H1 (cell line): ENCODE data around the gene DMXL1. TPM values are rescaled to one million over a fixed set of nuclear protein-coding genes. Genes with fewer than 3 reads are reported as not detected.

Source experiments
- EP300 ChIP-seq, 2 experiments: IDR thresholded peaks; 1 replicate in 1 of 2; 2 replicates in 1 of 2; pipeline ENCODE4 v1.6.1; 2011 to 2012; ENCODE audit warnings: low read depth in 2 of 2, low read length in 2 of 2, mild to moderate bottlenecking in 2 of 2, borderline replicate concordance in 1 of 2, inconsistent platforms in 1 of 2, moderate library complexity in 1 of 2
- polyA plus RNA-seq, 7 experiments: library from polyadenylated mRNA; depleted of rRNA in 3 of 7; stranded (reverse) in 5 of 7; unstranded in 2 of 7; fragments of >200 nt in 5 of 7; fragments of 200-250 nt in 2 of 7; gene quantifications; 1 replicate in 5 of 7; 2 replicates in 1 of 7; 4 replicates in 1 of 7; pipeline versions ENCODE4 v1.2.1 to v1.2.3, GENCODE V29; 2011 to 2013; ENCODE audit warnings: missing spikeins in 2 of 7, mixed read lengths in 2 of 7
- total RNA-seq: library from RNA; stranded (reverse); fragmentation: NEBNext Ultra II Directional; extraction: Animal tissue kit (Norgen Biotek cat#: 25700); gene quantifications from 2 replicates; pipeline ENCODE4 v1.2.1, GENCODE V29; 2021

DMXL1 gene
- total and polyA plus RNA-seq, 2 of the 8 experiments (the other 6 are each of a cell fraction or from before 2014, with no cell fraction given) = 10.1 to 43.9 TPM

DNA sequence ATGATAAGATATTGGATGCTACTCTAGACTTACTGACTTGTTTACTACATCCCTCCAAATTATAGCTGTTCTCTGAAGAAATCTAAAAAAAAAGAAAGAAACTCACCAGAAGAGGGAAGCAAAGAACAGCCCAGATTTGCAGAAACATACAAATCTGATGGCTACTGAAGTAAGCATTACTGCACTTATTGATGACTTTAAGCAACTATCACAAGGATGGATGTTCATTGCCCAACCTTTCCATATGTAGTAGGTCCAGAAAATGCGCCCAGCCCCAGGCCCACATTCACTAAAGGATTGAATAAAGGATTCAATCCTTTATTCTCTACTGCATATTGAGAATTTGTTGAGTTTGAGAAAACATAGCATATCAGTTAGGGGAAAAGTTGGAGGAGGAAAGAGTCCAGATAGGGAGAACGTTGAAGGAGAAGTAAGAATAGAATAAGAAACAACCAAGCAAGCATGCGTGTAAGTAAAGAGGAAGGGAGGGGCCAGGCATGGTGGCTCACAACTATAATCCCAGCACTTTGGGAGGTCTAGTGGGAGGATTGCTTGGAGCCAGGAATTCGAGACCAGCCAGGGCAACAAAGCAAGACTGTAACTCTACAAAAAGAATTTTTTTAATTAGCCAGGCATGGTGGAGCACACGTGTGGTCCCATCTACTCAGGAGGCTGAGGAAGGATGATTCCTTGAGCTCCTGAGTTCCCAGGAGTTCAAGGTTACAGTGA, 48.7 kb upstream of the DMXL1 start (continued):
- no peak for TF ChIP-seq EP300 (IDR thresholded peaks at IDR 0.05; ENCODE audit: borderline replicate concordance in 1 of 2, low read depth in 2 of 2, low read length in 2 of 2)
